Measurements from ENCODE around the gene ADGRF5. TPM values are rescaled to one million over a fixed set of nuclear protein-coding genes. Genes with fewer than 3 reads are reported as not detected.

Gene ADGRF5
- total RNA-seq, 4 donors from 2014 or later = 17.0 to 37.8 (median 29.1) TPM

DNA sequence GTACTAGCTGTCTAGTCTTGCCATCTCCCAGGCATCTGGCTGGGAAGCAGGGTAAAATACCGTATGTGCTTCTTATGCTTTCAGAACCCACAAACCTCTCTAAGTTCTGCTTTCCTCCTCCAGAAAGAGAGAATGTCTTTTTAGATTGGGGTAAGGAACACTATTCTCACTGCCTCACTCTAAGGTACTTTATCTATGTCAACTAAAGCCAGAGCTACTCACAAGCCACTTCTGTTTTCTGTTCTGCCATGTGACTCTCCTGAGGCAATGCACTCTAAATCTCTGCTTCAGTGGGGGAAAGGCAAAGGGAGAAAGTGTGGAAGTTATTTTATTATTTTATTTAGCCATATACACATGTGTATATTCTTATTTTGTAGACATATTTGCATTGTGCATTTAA, 112.9 kb downstream of the ADGRF5 start:
- 64% methylated on average over 1 of the region's 1 CpG for WGBS
- no peaks in the 10 kb centered on the region for H3K27me3 ChIP-seq
- H3K9me3 ChIP-seq = no peaks in the 10 kb centered on the region
- H3K4me3 ChIP-seq = no peak overlapping the region
- TF ChIP-seq POLR2A (IDR thresholded peaks at IDR 0.05; ENCODE audit: low read depth) (no peak), EP300 (IDR thresholded peaks at IDR 0.05) (no peak), POLR2AphosphoS5 (IDR thresholded peaks at IDR 0.05) (no peak)
- TF ChIP-seq, protein P1, sequence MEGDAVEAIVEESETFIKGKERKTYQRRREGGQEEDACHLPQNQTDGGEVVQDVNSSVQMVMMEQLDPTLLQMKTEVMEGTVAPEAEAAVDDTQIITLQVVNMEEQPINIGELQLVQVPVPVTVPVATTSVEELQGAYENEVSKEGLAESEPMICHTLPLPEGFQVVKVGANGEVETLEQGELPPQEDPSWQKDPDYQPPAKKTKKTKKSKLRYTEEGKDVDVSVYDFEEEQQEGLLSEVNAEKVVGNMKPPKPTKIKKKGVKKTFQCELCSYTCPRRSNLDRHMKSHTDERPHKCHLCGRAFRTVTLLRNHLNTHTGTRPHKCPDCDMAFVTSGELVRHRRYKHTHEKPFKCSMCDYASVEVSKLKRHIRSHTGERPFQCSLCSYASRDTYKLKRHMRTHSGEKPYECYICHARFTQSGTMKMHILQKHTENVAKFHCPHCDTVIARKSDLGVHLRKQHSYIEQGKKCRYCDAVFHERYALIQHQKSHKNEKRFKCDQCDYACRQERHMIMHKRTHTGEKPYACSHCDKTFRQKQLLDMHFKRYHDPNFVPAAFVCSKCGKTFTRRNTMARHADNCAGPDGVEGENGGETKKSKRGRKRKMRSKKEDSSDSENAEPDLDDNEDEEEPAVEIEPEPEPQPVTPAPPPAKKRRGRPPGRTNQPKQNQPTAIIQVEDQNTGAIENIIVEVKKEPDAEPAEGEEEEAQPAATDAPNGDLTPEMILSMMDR (IDR thresholded peaks at IDR 0.05) = no peak
- no peak for DNase-seq (ENCODE audit: extremely low spot score)
- H3K4me1 ChIP-seq = no peaks in the 10 kb centered on the region
- intact Hi-C loops (cut with DNase I) = no loop called here
- H3K27ac ChIP-seq (replicated peaks in 1 of 4) = no peak overlapping the region
- no peaks in the 10 kb centered on the region for H3K36me3 ChIP-seq

Other genes with a start within 250 kb of the ADGRF5 start
- 1 to 10 TPM in 2 of 4 donors, under 1 TPM in 2; 0.13 to 2.1 (median 0.74) TPM for gene TDRD6, start 234.1 kb downstream of the ADGRF5 start, total RNA-seq
- gene PLA2G7, start 186.6 kb downstream of the ADGRF5 start, total RNA-seq = under 1 TPM in 2 of 4 donors, not detected in 2; 0.26 to 0.29 TPM
- gene ANKRD66, start 175.0 kb downstream of the ADGRF5 start, total RNA-seq = not detected
- under 1 TPM in 1 of 4 donors, not detected in 3; 0.17 TPM for gene MEP1A, start 128.5 kb downstream of the ADGRF5 start, total RNA-seq
- gene ADGRF1, start 120.4 kb upstream of the ADGRF5 start, total RNA-seq = under 1 TPM in 1 of 4 donors, not detected in 3; 0.83 TPM